Measurements from ENCODE around the gene MAN1B1.
A peak's percentile ranks its signal among the peaks of the same experiment; 100 is the strongest.

MAN1B1 gene

GRCh38 chr9:137042751-137043727 lies 43.7 kb upstream of the MAN1B1 start:
- no peak for TF ChIP-seq CTCF (IDR thresholded peaks at IDR 0.05)

GRCh38 chr9:137044037-137044436 lies 42.7 kb upstream of the MAN1B1 start:
- TF ChIP-seq CTCF (IDR thresholded peaks at IDR 0.05), result no peak

- TF ChIP-seq CTCF (IDR thresholded peaks at IDR 0.05), result no peak
Measured at GRCh38 chr9:137044502-137045177, 42.1 kb upstream of the MAN1B1 start.

- no peak for TF ChIP-seq CTCF (IDR thresholded peaks at IDR 0.05)
Measured at GRCh38 chr9:137045294-137046087, 41.3 kb upstream of the MAN1B1 start.

- TF ChIP-seq CTCF (IDR thresholded peaks at IDR 0.05), result peak; percentile 94
Measured at GRCh38 chr9:137046088-137046787, 40.5 kb upstream of the MAN1B1 start, which contains the start of gene NPDC1. Gene NPDC1, minus strand, starts transcription at chr9:137046177. Its CDS starts 188 bp downstream, at chr9:137045989.

GRCh38 chr9:137048655-137049543 lies 37.9 kb upstream of the MAN1B1 start:
- TF ChIP-seq CTCF (IDR thresholded peaks at IDR 0.05), result no peak

All from LNCAP (cell line).